ENCODE results near the gene SRCIN1. TPM values are rescaled to one million over a fixed set of nuclear protein-coding genes. Genes with fewer than 3 reads are reported as not detected.
"Not testable (repeated sequence)": the region's sequence is repeated elsewhere in the genome, so short reads cannot be mapped to it uniquely, and the experiment has no call there.

The SRCIN1 gene
- total RNA-seq, 1 experiment from 2014 or later = 16.7 TPM

DNA sequence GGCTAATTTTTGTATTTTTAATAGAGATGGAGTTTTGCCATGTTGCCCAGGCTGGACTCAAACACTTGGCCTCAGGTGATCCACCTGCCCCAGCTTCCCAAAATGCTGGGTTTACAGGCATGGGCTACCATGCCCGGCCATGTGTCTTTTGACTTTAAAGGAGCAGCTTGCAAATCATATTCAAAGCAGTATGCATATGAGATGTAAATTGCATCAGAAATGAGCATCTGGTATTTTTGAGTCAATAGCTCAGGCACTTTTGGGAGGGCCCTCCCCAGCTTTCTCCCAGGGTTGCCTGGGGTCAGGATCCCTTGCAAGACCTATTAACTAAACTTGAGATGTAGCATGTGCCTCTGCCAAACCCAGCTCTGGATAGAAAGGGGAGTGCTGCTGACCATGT, 47.5 kb upstream of the SRCIN1 start:
- Histone ChIP-seq H3K4me1 (replicated peaks; ENCODE audit: insufficient read depth) (no peaks in the 10 kb centered on the region), H4K20me1 (ENCODE audit: insufficient read depth) (no peaks in the 10 kb centered on the region), H3K9me2 (ENCODE audit: insufficient read depth) (no peaks in the 10 kb centered on the region), H2AFZ (no peak overlapping the region), H3K27ac (no peak overlapping the region), H3K4me3 (no peak overlapping the region), H3F3A (ENCODE audit: insufficient read depth, low read depth) (no peaks in the 10 kb centered on the region), H3K36me3 (ENCODE audit: low read depth) (no peaks in the 10 kb centered on the region), H3K79me2 (ENCODE audit: low read depth) (no peaks in the 10 kb centered on the region), H3K4me2 (no peak overlapping the region), H3K27me3 (ENCODE audit: insufficient read depth, low read depth) (no peaks in the 10 kb centered on the region), H3K9me3 (ENCODE audit: insufficient read depth, low read depth) (no peaks in the 10 kb centered on the region)
- ChIA-PET POLR2A (ENCODE audit: unreplicated experiment) (no interaction called here), CTCF (interaction anchor here (0.6 kb wide), 1 partner anchor 119 kb away, joined by 4 read pairs; no protein-coding TSS in a partner anchor)
- no peak for DNase-seq
- intact Hi-C loops (cut with micrococcal nuclease; ENCODE audit: unreplicated experiment) = no loop called here
- TF ChIP-seq EZH2 (IDR thresholded peaks at IDR 0.05; ENCODE audit: low read depth) = no peak
- TF ChIP-seq, protein P1, sequence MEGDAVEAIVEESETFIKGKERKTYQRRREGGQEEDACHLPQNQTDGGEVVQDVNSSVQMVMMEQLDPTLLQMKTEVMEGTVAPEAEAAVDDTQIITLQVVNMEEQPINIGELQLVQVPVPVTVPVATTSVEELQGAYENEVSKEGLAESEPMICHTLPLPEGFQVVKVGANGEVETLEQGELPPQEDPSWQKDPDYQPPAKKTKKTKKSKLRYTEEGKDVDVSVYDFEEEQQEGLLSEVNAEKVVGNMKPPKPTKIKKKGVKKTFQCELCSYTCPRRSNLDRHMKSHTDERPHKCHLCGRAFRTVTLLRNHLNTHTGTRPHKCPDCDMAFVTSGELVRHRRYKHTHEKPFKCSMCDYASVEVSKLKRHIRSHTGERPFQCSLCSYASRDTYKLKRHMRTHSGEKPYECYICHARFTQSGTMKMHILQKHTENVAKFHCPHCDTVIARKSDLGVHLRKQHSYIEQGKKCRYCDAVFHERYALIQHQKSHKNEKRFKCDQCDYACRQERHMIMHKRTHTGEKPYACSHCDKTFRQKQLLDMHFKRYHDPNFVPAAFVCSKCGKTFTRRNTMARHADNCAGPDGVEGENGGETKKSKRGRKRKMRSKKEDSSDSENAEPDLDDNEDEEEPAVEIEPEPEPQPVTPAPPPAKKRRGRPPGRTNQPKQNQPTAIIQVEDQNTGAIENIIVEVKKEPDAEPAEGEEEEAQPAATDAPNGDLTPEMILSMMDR (conservative IDR thresholded peaks at IDR 0.05) = no peak
- no TSS peak for BruUV-seq (replicated peaks)

DNA sequence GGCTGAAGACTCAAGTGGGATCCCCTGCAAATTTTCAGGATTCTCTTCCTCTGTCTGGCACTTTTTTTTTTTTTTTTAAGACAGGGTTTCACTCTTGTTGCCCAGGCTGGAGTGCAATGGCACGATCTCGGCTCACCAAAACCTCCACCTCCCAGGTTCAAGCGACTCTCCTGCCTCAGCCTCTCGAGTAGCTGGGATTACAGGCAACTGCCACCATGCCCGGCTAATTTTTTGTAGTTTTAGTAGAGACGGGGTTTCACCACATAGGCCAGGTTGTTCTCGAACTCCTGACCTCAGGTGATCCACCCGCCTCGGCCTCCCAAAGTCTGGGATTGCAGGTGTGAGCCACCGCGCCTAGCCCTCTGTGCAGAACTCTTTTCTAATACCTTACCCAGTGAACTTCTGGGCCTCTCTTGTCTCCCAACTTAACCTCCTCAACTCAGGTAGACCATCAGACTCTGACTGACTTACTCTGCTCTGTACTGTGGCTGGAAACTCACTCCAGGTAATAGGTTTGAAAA, 45.0 kb upstream of the SRCIN1 start:
- CTCF ChIA-PET = interaction anchor here (0.7 to 1.0 kb wide), 5 partner anchors 10 to 536 kb away, joined by 3 to 30 read pairs (median 3); no protein-coding TSS in a partner anchor
- H3F3A ChIP-seq (ENCODE audit: insufficient read depth, low read depth); intact Hi-C loops (cut with micrococcal nuclease; ENCODE audit: unreplicated experiment): not testable (repeated sequence)

GRCh38 chr17:38637951-38638350, 32.2 kb upstream of the SRCIN1 start:
- CTCF ChIA-PET = interaction anchor here (0.5 kb wide), 1 partner anchor 114 kb away, joined by 5 read pairs; no protein-coding TSS in a partner anchor
- no TSS peak for BruUV-seq (replicated peaks)
- H3K9me2 ChIP-seq (ENCODE audit: insufficient read depth) = no peaks in the 10 kb centered on the region
- TF ChIP-seq, protein P1 (conservative IDR thresholded peaks at IDR 0.05) = no peak
- TF ChIP-seq EZH2 (IDR thresholded peaks at IDR 0.05; ENCODE audit: low read depth) = no peak
- H3K27me3 ChIP-seq (ENCODE audit: insufficient read depth, low read depth) = no peaks in the 10 kb centered on the region
- no peak overlapping the region for H3K4me2 ChIP-seq
- H3K9me3 ChIP-seq (ENCODE audit: insufficient read depth, low read depth) = no peaks in the 10 kb centered on the region
- no peaks in the 10 kb centered on the region for H3K4me1 ChIP-seq (replicated peaks; ENCODE audit: insufficient read depth)
- intact Hi-C loops (cut with micrococcal nuclease; ENCODE audit: unreplicated experiment) = no loop called here
- no peaks in the 10 kb centered on the region for H3K36me3 ChIP-seq (ENCODE audit: low read depth)
- H3F3A ChIP-seq (ENCODE audit: insufficient read depth, low read depth) = no peaks in the 10 kb centered on the region
- no peaks in the 10 kb centered on the region for H3K79me2 ChIP-seq (ENCODE audit: low read depth)
- H3K27ac ChIP-seq = no peak overlapping the region
- POLR2A ChIA-PET (ENCODE audit: unreplicated experiment) = no interaction called here
- H3K4me3 ChIP-seq = no peak overlapping the region
- DNase-seq = no peak
- H4K20me1 ChIP-seq (ENCODE audit: insufficient read depth) = no peaks in the 10 kb centered on the region
- no peak overlapping the region for H2AFZ ChIP-seq

More for the DNA sequence above, 45.0 kb upstream of the SRCIN1 start:
- DNase-seq; H3K4me3 ChIP-seq; H3K27ac ChIP-seq; POLR2A ChIA-PET (ENCODE audit: unreplicated experiment); H4K20me1 ChIP-seq (ENCODE audit: insufficient read depth); H3K36me3 ChIP-seq (ENCODE audit: low read depth); H3K9me3 ChIP-seq (ENCODE audit: insufficient read depth, low read depth); H3K79me2 ChIP-seq (ENCODE audit: low read depth); H3K4me1 ChIP-seq (replicated peaks; ENCODE audit: insufficient read depth); BruUV-seq (replicated peaks); H3K4me2 ChIP-seq; H2AFZ ChIP-seq; H3K9me2 ChIP-seq (ENCODE audit: insufficient read depth); H3K27me3 ChIP-seq (ENCODE audit: insufficient read depth, low read depth): not testable (repeated sequence)

DNA sequence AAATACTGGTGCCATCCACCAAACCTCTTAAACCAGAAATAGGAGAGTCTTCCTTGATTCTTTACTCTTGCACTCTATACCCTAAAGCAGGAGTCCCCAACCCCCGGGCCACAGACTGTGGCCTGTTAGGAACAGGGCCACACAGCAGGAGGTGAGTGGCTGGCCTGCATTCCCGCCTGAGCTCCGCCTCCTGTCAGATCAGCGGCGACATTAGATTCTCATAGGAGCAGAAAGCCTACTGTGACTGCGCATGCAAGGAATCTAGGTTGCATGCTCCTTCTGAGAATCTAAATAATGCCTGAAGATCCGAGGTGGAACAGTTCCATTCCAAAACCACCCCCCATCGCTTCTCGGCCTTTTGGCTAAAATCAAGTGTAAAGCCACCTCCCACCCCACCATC, 30.3 kb upstream of the SRCIN1 start:
- TF ChIP-seq, protein P1 (conservative IDR thresholded peaks at IDR 0.05) = no peak
- TF ChIP-seq EZH2 (IDR thresholded peaks at IDR 0.05; ENCODE audit: low read depth) = no peak
- H3K4me3 ChIP-seq = no peak overlapping the region
- BruUV-seq (replicated peaks) = no TSS peak
- no peaks in the 10 kb centered on the region for H3K27me3 ChIP-seq (ENCODE audit: insufficient read depth, low read depth)
- intact Hi-C loops (cut with micrococcal nuclease; ENCODE audit: unreplicated experiment) = no loop called here
- H3K27ac ChIP-seq = no peak overlapping the region
- H3K9me2 ChIP-seq (ENCODE audit: insufficient read depth) = no peaks in the 10 kb centered on the region
- H3K36me3 ChIP-seq (ENCODE audit: low read depth) = no peaks in the 10 kb centered on the region
- H3K9me3 ChIP-seq (ENCODE audit: insufficient read depth, low read depth) = no peaks in the 10 kb centered on the region
- ChIA-PET POLR2A (ENCODE audit: unreplicated experiment) (no interaction called here), CTCF (no interaction called here)
- no peaks in the 10 kb centered on the region for H3K4me1 ChIP-seq (replicated peaks; ENCODE audit: insufficient read depth)
- H3K4me2 ChIP-seq = no peak overlapping the region
- no peaks in the 10 kb centered on the region for H3K79me2 ChIP-seq (ENCODE audit: low read depth)
- no peaks in the 10 kb centered on the region for H3F3A ChIP-seq (ENCODE audit: insufficient read depth, low read depth)
- no peak for DNase-seq
- H2AFZ ChIP-seq = no peak overlapping the region
- H4K20me1 ChIP-seq (ENCODE audit: insufficient read depth) = no peaks in the 10 kb centered on the region

Measured in PC-9 (cell line).